HEK293 (cell line): Measurements from ENCODE around the gene CLMN.

ENCODE experiments used
- KLF1 ChIP-seq: fragments of 450-650 bp; formaldehyde crosslinking; IDR thresholded peaks from 2 replicates; pipeline ENCODE4 v1.5.1; 2016; ENCODE audit warnings: missing biosample characterization, missing genetic modification characterization
- SCRT1 ChIP-seq: fragments of 450-650 bp; formaldehyde crosslinking; IDR thresholded peaks from 2 replicates; pipeline ENCODE4 v1.5.1; 2016; ENCODE audit warnings: missing biosample characterization, missing genetic modification characterization, borderline replicate concordance
- SP7 ChIP-seq: fragments of 450-650 bp; formaldehyde crosslinking; IDR thresholded peaks from 2 replicates; pipeline ENCODE4 v1.5.1; 2016; ENCODE audit warnings: missing biosample characterization, missing genetic modification characterization
- ZNF138 ChIP-seq: fragments of 450-650 bp; formaldehyde crosslinking; IDR thresholded peaks from 2 replicates; pipeline ENCODE4 v1.5.1; 2016; ENCODE audit warnings: missing biosample characterization, missing genetic modification characterization, borderline replicate concordance
- ZNF169 ChIP-seq: fragments of 450-650 bp; formaldehyde crosslinking; IDR thresholded peaks from 2 replicates; pipeline ENCODE4 v1.5.1; 2016; ENCODE audit warnings: missing biosample characterization, missing genetic modification characterization
- ZNF571 ChIP-seq: fragments of 450-650 bp; formaldehyde crosslinking; IDR thresholded peaks from 2 replicates; pipeline ENCODE4 v1.5.0; 2017; ENCODE audit warnings: missing biosample characterization, missing genetic modification characterization
- TF ChIP-seq, protein P1 (sequence below): fragments of 450-650 bp; formaldehyde crosslinking; IDR thresholded peaks from 2 replicates; pipeline ENCODE4 v1.5.1; 2016; ENCODE audit warnings: missing biosample characterization, missing genetic modification characterization
- TF ChIP-seq, protein P2 (sequence below): fragments of 450-650 bp; formaldehyde crosslinking; IDR thresholded peaks from 2 replicates; pipeline ENCODE4 v1.5.1; 2016; ENCODE audit warnings: missing biosample characterization, missing genetic modification characterization
- TF ChIP-seq, protein P3 (sequence below): fragments of 450-650 bp; IDR thresholded peaks from 2 replicates; pipeline ENCODE4 v1.5.1; 2018; ENCODE audit warnings: missing biosample characterization, missing genetic modification characterization
- TF ChIP-seq, protein P4 (sequence below): fragments of 450-650 bp; formaldehyde crosslinking; IDR thresholded peaks from 2 replicates; pipeline ENCODE4 v1.5.1; 2016; ENCODE audit warnings: missing biosample characterization, missing genetic modification characterization

DNA sequence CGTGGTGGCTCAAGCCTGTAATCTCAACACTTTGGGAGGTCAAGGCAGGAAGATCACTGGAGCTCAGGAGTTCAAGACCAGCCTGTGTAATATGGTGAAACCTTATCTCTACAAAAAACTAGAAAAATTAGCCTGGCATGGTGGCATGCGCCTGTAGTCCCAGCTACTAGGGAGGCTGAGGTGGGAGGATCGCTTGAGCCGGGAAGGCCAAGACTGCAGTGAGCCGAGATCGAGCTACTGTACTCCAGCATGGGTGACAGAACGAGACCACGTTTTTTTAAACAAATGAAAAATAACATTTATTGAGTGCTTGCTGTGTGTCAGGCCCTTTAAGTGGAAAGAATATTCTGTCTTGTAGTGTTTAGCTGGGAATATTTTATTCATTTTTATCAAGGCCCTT is 26.6 kb upstream of the CLMN start:
- TF ChIP-seq KLF1 (tag by site-specific recombination) (no peak), SP7 (tag by site-specific recombination) (no peak), ZNF571 (no peak), ZNF169 (tag by site-specific recombination) (no peak), ZNF138 (no peak), SCRT1 (tag by site-specific recombination) (no peak)
- TF ChIP-seq, protein P1, sequence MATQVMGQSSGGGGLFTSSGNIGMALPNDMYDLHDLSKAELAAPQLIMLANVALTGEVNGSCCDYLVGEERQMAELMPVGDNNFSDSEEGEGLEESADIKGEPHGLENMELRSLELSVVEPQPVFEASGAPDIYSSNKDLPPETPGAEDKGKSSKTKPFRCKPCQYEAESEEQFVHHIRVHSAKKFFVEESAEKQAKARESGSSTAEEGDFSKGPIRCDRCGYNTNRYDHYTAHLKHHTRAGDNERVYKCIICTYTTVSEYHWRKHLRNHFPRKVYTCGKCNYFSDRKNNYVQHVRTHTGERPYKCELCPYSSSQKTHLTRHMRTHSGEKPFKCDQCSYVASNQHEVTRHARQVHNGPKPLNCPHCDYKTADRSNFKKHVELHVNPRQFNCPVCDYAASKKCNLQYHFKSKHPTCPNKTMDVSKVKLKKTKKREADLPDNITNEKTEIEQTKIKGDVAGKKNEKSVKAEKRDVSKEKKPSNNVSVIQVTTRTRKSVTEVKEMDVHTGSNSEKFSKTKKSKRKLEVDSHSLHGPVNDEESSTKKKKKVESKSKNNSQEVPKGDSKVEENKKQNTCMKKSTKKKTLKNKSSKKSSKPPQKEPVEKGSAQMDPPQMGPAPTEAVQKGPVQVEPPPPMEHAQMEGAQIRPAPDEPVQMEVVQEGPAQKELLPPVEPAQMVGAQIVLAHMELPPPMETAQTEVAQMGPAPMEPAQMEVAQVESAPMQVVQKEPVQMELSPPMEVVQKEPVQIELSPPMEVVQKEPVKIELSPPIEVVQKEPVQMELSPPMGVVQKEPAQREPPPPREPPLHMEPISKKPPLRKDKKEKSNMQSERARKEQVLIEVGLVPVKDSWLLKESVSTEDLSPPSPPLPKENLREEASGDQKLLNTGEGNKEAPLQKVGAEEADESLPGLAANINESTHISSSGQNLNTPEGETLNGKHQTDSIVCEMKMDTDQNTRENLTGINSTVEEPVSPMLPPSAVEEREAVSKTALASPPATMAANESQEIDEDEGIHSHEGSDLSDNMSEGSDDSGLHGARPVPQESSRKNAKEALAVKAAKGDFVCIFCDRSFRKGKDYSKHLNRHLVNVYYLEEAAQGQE: no peak
- TF ChIP-seq, protein P2, sequence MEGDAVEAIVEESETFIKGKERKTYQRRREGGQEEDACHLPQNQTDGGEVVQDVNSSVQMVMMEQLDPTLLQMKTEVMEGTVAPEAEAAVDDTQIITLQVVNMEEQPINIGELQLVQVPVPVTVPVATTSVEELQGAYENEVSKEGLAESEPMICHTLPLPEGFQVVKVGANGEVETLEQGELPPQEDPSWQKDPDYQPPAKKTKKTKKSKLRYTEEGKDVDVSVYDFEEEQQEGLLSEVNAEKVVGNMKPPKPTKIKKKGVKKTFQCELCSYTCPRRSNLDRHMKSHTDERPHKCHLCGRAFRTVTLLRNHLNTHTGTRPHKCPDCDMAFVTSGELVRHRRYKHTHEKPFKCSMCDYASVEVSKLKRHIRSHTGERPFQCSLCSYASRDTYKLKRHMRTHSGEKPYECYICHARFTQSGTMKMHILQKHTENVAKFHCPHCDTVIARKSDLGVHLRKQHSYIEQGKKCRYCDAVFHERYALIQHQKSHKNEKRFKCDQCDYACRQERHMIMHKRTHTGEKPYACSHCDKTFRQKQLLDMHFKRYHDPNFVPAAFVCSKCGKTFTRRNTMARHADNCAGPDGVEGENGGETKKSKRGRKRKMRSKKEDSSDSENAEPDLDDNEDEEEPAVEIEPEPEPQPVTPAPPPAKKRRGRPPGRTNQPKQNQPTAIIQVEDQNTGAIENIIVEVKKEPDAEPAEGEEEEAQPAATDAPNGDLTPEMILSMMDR (tag by site-specific recombination): no peak
- TF ChIP-seq, protein P3, sequence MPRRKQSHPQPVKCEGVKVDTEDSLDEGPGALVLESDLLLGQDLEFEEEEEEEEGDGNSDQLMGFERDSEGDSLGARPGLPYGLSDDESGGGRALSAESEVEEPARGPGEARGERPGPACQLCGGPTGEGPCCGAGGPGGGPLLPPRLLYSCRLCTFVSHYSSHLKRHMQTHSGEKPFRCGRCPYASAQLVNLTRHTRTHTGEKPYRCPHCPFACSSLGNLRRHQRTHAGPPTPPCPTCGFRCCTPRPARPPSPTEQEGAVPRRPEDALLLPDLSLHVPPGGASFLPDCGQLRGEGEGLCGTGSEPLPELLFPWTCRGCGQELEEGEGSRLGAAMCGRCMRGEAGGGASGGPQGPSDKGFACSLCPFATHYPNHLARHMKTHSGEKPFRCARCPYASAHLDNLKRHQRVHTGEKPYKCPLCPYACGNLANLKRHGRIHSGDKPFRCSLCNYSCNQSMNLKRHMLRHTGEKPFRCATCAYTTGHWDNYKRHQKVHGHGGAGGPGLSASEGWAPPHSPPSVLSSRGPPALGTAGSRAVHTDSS (tag by site-specific recombination): no peak
- TF ChIP-seq, protein P4, sequence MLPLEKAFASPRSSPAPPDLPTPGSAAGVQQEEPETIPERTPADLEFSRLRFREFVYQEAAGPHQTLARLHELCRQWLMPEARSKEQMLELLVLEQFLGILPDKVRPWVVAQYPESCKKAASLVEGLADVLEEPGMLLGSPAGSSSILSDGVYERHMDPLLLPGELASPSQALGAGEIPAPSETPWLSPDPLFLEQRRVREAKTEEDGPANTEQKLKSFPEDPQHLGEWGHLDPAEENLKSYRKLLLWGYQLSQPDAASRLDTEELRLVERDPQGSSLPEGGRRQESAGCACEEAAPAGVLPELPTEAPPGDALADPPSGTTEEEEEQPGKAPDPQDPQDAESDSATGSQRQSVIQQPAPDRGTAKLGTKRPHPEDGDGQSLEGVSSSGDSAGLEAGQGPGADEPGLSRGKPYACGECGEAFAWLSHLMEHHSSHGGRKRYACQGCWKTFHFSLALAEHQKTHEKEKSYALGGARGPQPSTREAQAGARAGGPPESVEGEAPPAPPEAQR (tag by site-specific recombination): no peak
